SIG-M5 (cell line): ENCODE data around the gene GPR87.

Experiments
- DNase-seq: peaks from one replicate; lab custom pipeline; 2025; lab: John Stamatoyannopoulos, UW

GPR87 gene

DNA sequence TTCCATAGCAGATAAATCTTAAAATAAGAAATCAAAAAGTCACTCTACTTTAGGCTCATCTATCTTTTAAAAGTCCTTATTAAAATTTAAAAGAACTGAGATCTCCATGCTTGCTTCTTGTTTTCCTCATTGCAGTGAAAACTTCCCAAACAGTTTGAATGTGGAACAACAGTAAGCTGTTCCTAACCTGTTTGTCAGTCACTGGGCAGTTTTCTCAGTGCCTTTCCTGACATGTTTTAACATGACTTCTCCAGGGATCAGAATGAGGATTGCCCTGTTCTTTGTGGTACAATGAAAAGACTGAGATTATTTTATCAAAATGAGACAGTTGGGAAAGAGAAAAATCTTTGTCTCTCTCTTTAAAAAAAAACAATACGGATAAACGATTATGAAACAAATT, 774 bp downstream of the GPR87 start:
- DNase-seq, result no peak

DNA sequence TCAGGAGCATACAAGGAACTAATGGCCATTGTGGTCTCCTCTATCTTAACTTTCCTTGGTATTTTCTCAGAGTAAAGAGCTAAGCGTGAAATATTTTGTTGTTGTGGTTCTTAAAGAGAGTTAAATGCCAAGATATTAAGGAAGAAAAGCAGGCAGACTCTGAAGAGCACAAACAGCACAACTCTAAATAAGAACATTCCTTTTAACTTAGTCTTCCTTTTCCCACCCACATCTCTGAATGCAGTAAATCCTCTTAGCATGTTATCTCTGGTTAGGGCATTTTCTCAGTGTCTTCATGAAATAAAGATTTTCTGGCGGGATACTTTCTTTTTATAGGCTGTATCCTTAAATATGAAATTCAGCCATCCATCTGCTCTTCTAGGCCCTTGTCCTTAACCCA, 1.5 kb downstream of the GPR87 start:
- no peak for DNase-seq

DNA sequence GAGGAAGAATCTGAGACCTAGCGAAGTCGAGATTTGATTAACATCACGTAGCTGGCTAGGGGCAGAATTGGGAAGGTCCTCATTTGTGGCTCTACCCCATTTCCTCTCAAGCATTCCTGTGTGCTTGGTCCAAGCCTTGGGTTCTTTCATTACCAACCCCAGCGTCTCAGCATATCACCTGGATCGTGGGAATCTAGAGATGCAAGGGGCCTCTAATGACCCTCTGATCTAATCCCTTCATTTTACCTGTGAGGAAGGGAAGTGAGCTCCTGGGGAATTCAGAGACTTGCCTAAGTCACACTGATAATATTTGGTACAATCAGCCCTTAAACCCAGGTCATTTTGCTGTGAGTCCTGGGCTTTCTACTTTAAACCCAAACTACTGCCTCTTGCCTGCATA, 2.0 kb downstream of the GPR87 start:
- DNase-seq, result no peak

- no peak for DNase-seq
Observed at GRCh38 chr3:151314137-151314536, 2.5 kb downstream of the GPR87 start.

- DNase-seq, result no peak
Observed at GRCh38 chr3:151312972-151313371, 3.6 kb downstream of the GPR87 start.

DNA sequence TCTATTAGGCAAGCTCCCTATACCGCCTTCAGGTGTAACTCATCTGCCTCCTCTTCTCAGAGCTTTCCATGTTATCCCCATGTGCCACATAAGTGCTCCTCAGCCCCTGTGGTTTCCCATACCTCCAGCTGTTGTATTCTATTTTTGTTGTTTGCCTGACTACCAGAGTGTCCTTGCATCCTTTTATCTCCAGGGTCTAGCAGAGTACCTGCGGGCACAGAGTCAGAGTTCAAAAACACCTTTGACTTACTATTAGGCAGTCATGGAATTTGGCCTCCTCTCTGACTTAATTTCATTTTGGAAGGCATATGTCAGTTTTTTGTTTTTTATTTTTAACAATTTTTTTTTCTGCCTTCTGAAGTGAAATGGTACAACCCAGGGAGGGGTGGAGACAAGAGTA, 7.1 kb downstream of the GPR87 start:
- no peak for DNase-seq

- no peak for DNase-seq
Observed at GRCh38 chr3:151307583-151308488, 8.8 kb downstream of the GPR87 start.

DNA sequence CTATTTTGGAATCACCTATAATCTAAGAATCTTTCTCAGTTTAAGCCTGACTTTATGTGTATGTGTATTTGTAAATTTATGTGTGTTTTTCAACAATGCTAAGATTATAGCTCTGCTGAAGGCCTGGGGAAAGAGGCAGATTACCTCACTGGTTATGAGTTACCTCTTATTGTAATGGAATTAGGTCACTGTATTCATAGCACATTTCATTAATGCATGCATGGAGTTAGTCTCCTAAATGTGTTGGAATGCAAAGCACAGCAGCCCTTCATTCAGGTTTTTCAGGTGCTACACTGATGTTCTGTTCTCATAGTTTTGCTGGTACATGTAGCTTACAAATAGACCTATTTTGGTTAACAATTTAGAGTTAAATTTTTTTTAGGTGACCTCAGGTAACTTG, 9.5 kb downstream of the GPR87 start:
- DNase-seq, result no peak

DNA sequence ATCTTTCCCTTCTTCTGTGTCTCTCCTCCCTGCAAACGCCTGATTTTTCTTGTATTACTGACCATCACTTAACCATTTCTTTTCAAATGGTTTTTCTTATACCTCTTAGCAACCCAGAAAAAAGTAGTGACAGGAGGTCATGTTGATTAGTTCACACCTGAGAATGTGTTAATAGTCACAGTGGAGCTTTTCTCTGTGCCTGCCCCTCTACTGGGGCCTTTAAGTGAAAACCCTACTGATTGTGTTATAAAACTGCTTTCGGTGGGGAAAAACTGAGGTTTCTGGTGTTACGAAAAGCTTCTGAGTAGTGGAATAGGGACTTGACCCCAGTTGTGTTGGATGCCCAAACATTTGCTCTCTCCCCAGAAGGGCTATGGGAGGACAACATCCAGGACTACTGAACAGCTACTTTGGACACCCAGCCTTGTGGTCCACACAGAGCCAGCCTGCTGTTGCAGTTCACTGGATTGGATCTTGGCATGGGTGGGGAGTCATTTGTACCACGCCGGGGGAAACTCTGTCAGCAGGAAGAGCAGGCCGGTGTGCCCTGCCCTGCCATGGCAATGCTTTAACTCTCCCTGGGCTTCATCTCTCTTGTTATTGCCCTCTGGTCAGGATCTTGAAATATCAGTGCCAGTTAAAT, 10.3 kb downstream of the GPR87 start:
- no peak for DNase-seq

DNA sequence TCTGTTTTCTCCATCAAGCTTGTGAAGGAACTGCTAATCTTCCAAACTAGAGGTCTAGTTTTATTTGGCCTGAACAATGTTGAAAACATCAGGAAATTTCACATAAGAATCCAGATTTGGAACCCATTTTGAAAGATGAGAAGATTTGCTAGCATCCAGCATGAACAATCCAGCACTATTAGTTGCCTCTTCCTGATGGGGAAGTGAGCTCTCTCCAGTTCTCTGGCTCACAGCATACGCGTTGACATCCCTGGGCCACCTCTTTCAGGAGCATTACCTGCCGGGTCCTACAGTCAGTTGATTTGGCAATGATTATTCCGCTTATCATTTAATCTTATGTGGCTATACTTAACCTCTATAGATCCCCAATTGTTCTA, 10.9 kb downstream of the GPR87 start:
- DNase-seq, result no peak

DNA sequence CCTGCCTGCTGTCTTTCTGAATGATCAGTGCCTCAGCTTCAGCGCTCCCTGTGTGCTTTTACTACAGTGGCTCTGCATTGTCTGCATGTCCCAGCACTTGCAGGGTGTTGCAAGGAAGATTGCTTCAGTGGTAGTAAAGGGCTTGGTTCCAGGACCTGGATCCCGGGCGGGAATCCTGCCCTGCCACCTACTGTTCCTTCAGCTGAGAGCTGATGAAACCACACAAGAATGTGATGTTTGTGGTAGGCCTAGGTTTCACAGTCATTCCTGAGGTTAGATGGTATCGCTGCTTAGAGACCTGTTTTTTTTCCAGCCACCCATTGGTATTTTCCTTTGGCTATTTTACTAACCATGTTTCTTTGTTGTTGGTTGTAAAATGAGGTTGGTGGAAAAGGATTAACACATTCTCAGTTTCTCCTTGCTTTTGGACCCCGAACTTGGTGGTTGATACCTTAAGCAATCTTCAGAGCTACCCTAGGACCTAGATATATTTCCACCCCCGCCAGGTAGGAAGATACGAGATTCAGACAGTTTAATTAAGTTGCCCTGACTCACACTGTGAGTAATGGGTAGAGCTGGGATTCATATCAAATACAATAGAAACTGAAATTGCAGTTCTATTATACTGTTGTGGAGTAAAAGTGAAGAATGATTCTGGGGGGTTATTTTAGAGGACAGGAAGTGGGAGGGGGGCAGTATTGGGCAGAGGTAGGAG, 11.4 kb downstream of the GPR87 start:
- DNase-seq, result no peak

GRCh38 chr3:151303751-151304150, 12.9 kb downstream of the GPR87 start:
- DNase-seq, result no peak

DNA sequence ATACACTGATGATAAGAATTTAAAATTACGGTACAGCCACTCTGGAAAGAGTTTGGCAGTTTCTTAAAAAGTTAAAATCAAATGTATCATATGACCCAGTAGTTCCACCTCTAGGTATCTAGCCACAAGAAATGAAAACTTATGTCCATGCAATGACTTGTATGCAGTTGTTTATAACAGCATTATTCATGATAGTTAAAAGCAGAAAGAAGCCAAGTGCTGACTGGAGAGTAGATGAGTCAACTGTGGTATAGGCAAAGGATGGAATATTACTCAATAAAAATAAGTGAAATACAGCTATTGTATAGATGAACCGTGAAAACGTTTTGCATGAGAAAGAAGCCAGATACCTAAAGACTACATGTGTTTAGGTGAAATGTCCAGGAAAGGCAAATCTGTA, 14.8 kb downstream of the GPR87 start:
- no peak for DNase-seq

DNA sequence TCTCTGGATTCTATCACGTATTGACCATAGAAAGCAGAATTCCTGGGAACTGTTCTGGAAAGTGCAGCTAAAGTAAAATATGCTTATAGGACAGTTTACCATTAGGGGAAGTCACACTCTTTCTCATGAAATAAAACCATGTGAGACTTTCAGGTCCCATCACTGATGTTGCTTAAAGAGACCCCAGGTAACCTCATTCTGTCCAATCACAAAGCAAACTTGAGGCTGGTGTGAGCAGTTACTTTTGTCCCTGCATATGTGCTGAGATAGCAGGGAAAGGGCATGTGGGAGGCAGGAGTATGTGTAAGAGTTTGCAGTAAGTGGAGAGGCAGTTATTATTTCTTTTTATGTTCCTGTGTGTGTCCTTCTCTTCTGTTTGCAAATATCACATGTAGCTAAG, 16.1 kb downstream of the GPR87 start:
- no peak for DNase-seq

DNA sequence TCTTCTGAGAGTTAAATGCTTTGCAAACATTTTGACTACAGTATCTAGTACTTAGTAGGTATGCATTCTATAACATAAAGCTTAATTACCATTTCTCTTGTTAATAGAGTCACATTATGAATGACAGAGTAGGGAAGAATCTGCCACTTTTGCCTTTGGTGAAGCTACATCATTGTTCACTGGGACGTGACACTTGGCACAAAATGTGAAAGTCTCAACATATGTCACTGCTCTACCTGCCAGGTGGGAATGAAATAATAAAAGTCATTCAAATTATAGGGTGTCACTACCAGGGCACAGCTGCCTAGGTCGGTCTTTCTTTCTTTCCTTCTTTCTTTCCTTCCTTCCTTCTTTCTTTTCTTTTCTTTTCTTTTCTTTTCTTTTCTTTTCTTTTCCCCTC, 17.6 kb downstream of the GPR87 start:
- no peak for DNase-seq

- DNase-seq, result no peak
Observed at GRCh38 chr3:151297429-151297828, 19.2 kb downstream of the GPR87 start.

DNA sequence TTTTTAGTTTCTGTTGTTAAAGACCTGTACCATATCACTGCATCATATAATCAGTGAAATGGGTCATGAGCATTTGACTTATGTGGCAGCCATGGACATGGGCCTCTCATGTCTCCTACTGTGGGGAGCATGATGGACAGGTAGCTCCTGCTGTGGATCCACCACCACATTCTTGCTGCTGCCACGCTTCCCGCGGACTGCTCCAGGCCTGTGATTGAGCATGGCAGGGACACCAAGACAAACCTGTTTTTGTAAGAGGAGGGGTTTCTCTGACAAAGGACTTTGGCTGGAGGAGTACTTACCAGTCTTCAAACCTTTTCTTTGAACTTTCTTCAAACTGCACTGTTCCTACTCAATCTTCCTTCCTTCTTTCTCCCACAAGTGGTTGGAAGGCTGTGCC, 20.4 kb downstream of the GPR87 start:
- no peak for DNase-seq

GRCh38 chr3:151293127-151293526, 23.5 kb downstream of the GPR87 start:
- no peak for DNase-seq

DNA sequence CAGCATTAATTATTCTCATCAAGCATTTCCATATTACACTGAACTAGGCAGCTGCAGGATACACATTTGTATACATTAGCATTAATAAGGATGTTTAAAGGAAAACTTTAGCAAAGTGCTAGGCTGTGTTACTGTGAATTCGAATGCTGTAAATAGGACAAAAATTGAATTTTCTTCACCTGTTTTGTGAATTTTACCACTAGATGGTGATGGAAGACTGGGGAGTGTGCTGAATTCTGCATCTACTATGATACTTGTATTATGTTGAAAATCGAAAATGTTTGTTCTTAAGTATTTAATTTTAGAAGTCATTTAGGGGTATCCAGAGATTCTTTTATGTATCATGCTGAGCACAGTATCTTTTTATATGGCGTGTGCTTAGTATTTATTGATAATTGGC, 25.9 kb downstream of the GPR87 start:
- no peak for DNase-seq

DNA sequence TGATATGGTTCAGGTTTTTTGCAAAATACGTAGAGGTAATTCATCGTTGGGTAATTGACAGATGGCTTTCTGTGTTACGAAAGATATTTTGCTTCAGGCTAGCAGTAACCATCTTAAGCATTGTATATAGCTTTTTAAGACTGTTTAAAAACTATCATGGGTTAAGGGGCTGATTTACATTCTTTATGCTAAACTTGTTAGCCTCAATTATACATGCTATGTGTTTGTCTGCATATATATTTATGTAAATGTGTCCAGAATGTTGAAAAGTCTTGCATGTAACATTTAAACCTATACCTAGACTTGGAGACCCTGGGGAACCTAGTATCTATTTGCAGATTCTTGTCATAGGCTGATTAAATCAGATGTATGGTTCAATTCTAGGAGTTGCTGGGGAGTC, 27.2 kb downstream of the GPR87 start:
- no peak for DNase-seq

DNA sequence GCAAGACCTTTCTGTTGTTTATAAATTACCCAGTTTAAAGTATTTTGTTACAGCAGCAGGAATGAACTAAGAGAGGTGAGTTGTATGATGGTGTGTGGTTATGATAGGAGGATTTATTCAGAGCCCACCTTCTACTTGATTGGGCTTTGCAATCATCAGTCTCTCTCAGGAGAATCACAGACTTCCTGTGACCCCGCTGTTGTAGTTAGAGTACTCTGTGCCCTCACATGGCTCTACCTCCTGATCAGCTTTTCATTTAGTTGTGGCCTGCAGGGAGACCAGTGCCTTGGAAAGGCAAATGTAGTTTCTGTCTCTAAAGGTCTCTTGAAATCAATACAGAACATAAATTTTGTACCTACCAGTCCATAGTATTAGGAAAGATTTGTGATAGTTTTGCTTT, 30.7 kb downstream of the GPR87 start:
- DNase-seq, result no peak

DNA sequence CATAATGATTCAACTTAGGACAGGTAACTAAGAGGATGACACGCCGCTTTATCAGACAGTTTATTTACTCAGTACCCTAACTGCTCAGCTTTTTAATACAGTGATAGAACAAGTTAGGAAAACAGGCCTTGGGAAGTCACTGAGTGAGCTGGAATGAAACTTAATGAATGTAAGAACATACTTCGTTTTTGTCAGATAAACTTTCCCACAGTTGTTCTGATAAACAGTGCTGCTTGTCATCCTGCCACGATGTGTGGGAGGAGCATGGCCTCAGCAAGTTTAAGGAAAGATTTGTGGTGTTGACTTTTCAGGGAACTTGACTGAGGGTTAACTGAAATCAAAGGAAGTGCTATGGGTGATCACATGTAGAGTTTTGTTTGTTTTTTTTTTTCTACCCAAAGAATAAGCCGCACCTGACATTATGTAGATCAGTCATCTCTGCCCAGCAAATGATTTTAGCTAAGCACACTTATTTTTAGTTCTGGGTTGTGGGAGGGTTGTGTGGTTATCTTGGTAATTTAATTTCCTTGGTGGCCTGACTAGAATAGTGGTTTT, 32.6 kb downstream of the GPR87 start:
- DNase-seq, result no peak

DNA sequence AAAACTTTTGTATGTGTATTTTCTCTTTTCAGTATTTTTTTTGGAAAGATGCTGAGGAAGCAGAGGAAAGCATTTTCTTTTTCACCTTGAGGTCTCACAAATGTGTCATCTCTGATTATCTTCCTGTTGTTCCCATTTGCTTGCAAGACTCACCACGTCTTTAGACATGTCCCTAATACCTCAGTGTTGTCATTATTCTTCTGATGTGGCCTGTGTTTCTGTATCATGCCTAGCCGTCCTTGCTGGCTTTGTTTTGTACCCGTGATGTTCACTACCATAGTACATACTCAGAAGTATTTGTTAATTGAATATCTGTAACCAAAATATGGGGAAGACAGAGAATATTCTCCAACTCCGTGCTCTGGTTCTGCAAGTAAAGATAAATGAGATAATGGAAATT, 33.2 kb downstream of the GPR87 start:
- DNase-seq, result no peak
